ENCODE measurements around the gene SLC5A11.

- no peak for TF ChIP-seq POLR2A (IDR thresholded peaks at IDR 0.05)
- TF ChIP-seq CTCF (IDR thresholded peaks at IDR 0.05), result no peak
Observed at GRCh38 chr16:24845726-24846547, at the start of gene SLC5A11.

Data from heart left ventricle (tissue), 13 donors.